ENCODE data around the gene INPP5D.
"Not testable (repeated sequence)": the region's sequence is repeated elsewhere in the genome, so short reads cannot be mapped to it uniquely, and the experiment has no call there.

Gene INPP5D

DNA sequence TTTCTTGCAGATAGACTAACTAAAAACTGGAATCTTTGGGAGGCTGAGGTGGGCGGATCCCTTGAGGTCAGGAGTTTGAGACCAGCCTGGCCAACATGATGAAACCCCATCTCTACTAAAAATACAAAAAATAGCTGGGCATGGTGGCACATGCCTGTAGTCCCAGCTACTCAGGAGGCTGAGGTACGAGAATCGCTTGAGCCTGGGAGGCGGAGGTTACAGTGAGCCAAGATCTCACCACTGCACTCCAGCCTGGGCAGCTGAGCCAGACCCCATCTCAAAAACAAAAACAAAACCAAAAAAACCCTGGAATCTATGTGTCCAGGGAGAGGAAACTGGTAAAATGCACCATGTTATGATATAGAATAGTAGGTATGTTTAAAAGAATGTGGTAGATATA lies 7.6 kb upstream of the INPP5D start:
- not testable (repeated sequence) for H3K9me3 Mint-ChIP-seq; H3K4me3 Mint-ChIP-seq; H3K27ac Mint-ChIP-seq; H3K27me3 Mint-ChIP-seq; ATAC-seq (replicated peaks); DNase-seq
- Mint-ChIP-seq H3K36me3 (ENCODE audit: insufficient read depth) (peaks cover 12% of the 10 kb centered on the region), H3K4me1 (ENCODE audit: low read depth in 2 of 2) (peaks cover 30 to 39% of the 10 kb centered on the region in 2 donors)

DNA sequence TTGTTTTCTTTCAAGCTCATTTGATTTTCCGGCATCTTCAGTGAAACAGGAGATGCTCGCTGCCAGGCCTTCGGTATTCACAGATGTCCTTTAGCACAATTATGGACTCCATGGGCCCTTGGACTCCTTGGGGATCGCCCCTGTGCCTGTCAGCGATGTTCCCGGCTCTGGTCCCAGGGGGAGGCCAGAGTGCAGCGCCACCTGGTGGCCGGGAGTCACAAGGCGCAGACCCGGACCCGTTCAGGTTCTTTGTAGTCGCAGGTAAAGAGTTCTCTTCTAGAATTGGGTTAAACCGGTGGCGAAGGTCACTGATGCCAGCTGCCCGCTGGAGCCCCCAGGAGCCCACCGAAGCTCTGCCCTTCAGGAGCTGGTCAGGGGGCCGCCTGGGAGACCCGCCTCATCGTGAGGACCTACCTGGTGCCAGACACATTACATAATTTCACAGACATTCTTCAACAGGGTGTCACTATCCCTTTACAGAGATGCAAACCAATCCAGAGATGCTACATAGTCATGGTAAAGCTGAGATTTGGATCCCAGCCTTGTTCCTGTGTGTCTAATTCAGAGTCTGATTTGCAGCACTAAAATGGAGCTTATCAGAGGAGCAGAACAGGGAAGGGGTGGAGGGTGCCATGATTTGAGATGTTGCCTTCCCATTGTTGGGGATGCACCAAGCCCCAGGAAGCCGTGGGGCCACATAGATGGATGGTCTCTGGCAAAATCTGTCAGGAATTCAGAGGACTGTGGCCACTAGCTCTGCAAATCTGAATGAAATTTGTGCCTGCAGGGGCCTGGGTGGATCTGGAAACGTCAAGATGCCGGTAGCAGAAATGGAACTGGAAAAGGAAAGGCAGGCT lies 6.0 kb upstream of the INPP5D start:
- Mint-ChIP-seq H3K9me3 (no peaks in the 10 kb centered on the region), H3K36me3 (ENCODE audit: insufficient read depth) (peaks cover 17% of the 10 kb centered on the region), H3K4me1 (ENCODE audit: low read depth in 2 of 2) (peaks cover 34 to 38% of the 10 kb centered on the region in 2 donors), H3K27me3 (no peaks in the 10 kb centered on the region), H3K4me3 (peak overlapping the region; percentile 23 to 43), H3K27ac (peak overlapping the region; percentile 49 to 68)
- peak; percentile 72 for ATAC-seq (replicated peaks)
- peak; percentile 66 to 68 (median 67) for DNase-seq

DNA sequence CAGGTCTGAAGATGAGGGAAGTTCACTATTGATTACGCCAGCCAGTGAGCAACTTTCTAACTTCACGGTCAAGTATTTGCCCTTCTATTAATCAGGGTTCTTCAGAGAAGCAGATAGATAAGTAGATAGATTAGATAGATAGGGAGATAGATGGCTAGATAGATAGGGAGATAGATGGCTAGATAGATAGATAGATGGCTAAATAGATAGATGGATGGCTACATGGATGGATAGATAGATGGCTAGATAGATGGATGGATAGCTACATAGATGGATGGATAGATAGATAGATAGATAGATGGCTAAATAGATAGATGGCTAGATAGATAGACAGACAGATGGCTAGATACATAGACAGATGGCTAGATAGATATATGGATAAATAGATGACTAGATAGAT lies 4.8 kb upstream of the INPP5D start:
- no peak overlapping the region for H3K4me3 Mint-ChIP-seq
- no peak for ATAC-seq (replicated peaks)
- peak overlapping the region in 1 of 2 donors; percentile 3 for H3K27ac Mint-ChIP-seq
- peaks cover 22% of the 10 kb centered on the region for H3K36me3 Mint-ChIP-seq (ENCODE audit: insufficient read depth)
- peaks cover 31 to 33% of the 10 kb centered on the region in 2 donors for H3K4me1 Mint-ChIP-seq (ENCODE audit: low read depth in 2 of 2)
- H3K27me3 Mint-ChIP-seq = no peaks in the 10 kb centered on the region
- DNase-seq = no peak
- no peaks in the 10 kb centered on the region for H3K9me3 Mint-ChIP-seq

DNA sequence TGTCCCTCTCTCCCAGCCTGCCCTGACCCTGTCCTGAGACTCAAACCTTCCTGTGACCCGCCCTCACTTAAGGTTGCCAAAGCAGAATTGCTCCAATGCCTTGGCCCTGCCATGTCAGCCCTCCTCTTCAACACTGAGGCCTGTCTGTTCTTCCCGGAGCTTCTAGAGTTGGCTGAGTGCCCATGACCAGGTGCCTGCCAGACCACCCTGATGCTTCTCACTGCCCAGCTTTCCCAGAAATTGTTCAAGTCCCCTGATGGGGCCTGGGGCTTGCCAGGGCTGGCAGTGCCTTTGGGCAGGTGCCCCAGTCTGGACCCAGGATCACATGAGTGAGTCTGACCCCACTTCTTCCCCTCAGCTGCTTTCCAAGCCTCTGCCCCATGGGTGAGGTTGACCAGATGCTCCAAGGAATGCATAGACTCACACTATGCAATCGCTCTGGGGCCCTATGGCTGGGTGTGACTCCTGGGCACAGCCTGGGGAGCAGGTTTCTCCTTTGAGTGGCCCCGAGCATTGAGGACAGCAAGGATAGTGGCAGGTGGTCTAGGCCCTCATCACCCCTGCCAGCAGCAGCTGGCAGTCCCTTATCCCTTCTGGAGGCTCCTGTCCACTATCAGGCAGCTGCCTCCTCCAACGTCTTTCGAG lies 3.1 kb upstream of the INPP5D start:
- H3K27ac Mint-ChIP-seq = peak overlapping the region in 1 of 2 donors; percentile 90
- no peaks in the 10 kb centered on the region for H3K9me3 Mint-ChIP-seq
- no peak for DNase-seq
- no peak for ATAC-seq (replicated peaks)
- no peak overlapping the region for H3K4me3 Mint-ChIP-seq
- H3K4me1 Mint-ChIP-seq (ENCODE audit: low read depth in 2 of 2) = peaks cover 34 to 36% of the 10 kb centered on the region in 2 donors
- H3K27me3 Mint-ChIP-seq = no peaks in the 10 kb centered on the region
- H3K36me3 Mint-ChIP-seq (ENCODE audit: insufficient read depth) = peaks cover 30% of the 10 kb centered on the region

DNA sequence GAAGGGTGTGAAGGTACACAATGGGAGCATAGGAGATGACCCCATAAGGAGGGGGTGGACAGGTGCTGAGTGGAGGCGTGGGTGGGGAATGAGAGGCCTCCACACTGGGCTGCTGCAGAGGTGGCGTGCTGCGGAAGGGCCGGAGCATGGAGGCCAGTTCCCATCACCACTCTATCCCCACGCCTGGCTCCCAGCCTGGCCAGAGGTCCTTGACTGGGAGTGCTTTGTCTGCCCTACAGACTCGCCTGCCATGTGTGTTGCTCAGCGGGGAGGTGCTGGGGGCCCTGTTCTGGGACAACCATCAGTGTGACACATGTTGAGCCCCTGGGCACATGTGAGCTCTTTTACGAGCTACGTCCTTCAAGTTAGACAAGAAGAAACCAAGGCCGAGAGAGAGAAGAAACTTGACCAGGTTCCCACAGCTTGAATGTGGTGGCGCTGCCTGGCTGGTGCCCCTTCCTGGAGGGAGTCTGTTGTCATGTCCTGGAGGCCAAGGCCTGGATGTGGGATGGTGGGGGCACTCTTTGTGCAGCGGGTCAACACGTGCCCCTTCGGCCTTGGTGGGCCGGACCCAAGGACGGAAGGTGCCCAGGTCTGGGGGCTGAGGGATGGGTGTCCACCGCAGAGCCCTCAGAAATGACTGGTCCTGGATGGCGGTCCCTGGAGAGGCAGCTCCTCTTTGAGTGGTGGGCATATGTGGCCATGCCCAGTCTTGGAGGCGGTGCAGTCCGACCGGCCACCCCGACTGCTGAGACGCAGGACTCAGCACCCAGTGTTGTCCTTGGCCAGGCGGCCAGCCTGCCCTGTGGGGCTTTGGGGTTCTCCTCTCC lies 1.2 kb upstream of the INPP5D start:
- DNase-seq = no peak
- Mint-ChIP-seq H3K27ac (peak overlapping the region; percentile 90 to 95), H3K9me3 (no peaks in the 10 kb centered on the region), H3K4me1 (ENCODE audit: low read depth in 2 of 2) (peaks cover 49% of the 10 kb centered on the region in 2 donors), H3K36me3 (ENCODE audit: insufficient read depth) (peaks cover 43% of the 10 kb centered on the region), H3K27me3 (no peaks in the 10 kb centered on the region), H3K4me3 (peak overlapping the region; percentile 59 to 99)
- ATAC-seq (replicated peaks) = no peak

DNA sequence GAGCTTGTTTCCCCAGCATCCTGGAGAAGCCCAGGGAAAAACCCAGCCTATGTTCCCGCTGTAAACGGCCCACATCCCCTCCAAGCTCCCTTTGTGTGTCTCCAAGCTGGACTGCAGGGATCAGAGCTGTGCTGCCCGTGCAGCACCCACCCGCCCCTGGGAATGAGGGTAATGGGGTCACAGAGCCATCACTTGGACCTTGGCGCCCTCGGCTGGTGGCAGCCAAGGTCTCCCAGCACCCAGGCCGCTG lies 670 bp upstream of the INPP5D start:
- H3K27me3 Mint-ChIP-seq = no peaks in the 10 kb centered on the region
- no peak for ATAC-seq (replicated peaks)
- peak overlapping the region; percentile 85 to 99 for H3K4me3 Mint-ChIP-seq
- H3K27ac Mint-ChIP-seq = peak overlapping the region; percentile 90 to 95
- no peaks in the 10 kb centered on the region for H3K9me3 Mint-ChIP-seq
- peaks cover 39% of the 10 kb centered on the region for H3K36me3 Mint-ChIP-seq (ENCODE audit: insufficient read depth)
- DNase-seq = no peak
- H3K4me1 Mint-ChIP-seq (ENCODE audit: low read depth in 2 of 2) = peaks cover 48 to 50% of the 10 kb centered on the region in 2 donors

DNA sequence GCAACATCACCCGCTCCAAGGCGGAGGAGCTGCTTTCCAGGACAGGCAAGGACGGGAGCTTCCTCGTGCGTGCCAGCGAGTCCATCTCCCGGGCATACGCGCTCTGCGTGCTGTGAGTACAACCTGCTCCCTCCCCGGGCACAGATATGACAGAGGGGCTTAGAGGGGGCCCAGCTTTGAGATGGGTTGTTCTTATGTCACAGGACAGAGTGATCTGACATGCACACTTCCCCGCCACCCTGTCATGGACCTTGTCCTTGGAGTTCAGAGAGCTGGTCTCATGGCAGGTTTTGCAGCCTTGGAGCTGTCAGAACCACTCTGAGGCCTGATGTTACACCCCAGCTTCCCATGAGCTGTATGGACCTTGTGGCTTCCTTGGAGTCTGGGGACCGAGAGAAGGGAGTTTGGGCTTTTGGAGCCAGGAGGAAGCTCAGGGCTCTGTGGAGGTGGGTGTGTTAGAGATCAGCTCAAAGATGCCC lies 398 bp downstream of the INPP5D start:
- Mint-ChIP-seq H3K9me3 (no peaks in the 10 kb centered on the region), H3K36me3 (ENCODE audit: insufficient read depth) (peaks cover 48% of the 10 kb centered on the region), H3K4me3 (peak overlapping the region; percentile 85 to 99), H3K27me3 (no peaks in the 10 kb centered on the region), H3K4me1 (ENCODE audit: low read depth in 2 of 2) (peaks cover 51 to 56% of the 10 kb centered on the region in 2 donors), H3K27ac (peak overlapping the region; percentile 90 to 95)
- DNase-seq = no peak
- peak; percentile 11 for ATAC-seq (replicated peaks)

DNA sequence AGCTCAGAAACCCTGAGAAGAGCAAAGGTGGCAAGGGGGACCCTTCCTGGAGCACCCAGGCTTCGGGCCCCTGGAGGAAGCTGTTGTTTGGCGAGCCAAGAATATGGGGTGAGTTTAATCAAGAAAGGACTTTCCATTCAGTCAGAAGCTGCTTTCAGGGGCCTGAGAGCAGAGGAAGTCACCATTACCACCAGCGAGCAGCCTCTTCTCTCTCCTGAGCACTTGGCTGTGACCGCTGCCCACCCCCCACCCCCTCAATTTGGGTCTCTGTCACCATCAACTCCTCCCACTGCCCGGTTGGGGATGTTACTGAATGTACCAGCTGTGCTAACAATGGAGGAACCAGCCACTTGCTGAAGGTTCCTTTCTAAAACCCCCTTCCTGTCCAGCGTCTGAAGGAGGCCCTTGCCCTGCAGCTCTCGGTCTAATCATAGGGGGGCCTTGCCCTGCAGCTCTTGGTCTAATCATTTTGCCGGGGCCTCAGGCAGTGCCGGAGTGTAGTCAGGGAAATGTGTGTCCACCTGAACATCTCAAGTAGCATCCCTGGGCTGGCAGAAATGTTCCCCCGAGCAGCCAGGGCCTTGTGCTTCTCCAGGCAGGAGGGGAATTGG lies 943 bp downstream of the INPP5D start:
- H3K27ac Mint-ChIP-seq = peak overlapping the region; percentile 90 to 95
- peak overlapping the region; percentile 85 to 99 for H3K4me3 Mint-ChIP-seq
- peaks cover 54 to 60% of the 10 kb centered on the region in 2 donors for H3K4me1 Mint-ChIP-seq (ENCODE audit: low read depth in 2 of 2)
- no peaks in the 10 kb centered on the region for H3K9me3 Mint-ChIP-seq
- DNase-seq (no peak), ATAC-seq (replicated peaks) (no peak)
- peaks cover 50% of the 10 kb centered on the region for H3K36me3 Mint-ChIP-seq (ENCODE audit: insufficient read depth)
- H3K27me3 Mint-ChIP-seq = no peaks in the 10 kb centered on the region

DNA sequence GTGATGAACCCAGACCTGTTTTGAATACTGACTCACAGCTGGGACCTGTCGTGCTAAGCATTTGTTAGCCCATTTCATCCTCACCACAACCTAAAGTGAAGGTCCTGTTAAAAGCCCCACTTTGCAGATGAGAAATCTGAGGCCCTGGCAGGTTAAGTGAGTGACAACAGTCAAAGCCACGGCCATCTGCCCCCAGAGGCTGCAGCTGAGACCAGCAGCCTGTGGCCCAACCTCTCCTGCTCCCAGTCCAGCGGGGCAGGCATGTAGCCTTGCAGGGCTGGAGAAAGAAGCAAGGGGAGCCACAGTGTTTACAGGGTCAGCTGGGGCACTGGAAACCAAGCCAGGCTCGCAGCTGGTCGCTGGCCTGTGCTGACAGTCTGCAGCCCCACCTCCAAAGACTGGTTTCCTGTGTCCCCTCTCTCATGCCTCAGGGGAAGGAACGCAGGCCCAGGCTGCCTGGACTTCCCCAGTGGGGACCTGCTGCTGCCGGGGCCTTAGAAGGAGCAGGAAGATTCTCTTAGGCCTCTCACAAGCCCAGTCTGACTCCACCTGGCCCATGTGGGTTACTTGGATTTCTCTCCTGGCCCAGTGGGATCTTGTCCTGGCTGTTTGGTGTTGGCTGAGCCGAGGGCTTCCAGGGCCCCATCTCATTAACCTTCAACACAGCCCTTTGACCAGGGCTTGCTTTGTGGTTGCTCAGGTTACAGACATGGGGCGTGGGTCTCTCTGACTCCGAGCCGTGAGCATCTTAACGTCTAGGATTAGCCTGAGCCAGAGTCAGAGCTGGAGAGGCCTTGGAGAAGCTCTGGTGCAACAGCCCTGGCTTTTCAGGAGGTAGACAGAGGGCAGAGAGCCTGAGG lies 1.7 kb downstream of the INPP5D start:
- ATAC-seq (replicated peaks) (peak; percentile 23), DNase-seq (no peak)
- peaks cover 60 to 65% of the 10 kb centered on the region in 2 donors for H3K4me1 Mint-ChIP-seq (ENCODE audit: low read depth in 2 of 2)
- H3K36me3 Mint-ChIP-seq (ENCODE audit: insufficient read depth) = peaks cover 58% of the 10 kb centered on the region
- H3K27me3 Mint-ChIP-seq = no peaks in the 10 kb centered on the region
- no peaks in the 10 kb centered on the region for H3K9me3 Mint-ChIP-seq
- H3K4me3 Mint-ChIP-seq = peak overlapping the region; percentile 85 to 99
- H3K27ac Mint-ChIP-seq = peak overlapping the region; percentile 90 to 95

DNA sequence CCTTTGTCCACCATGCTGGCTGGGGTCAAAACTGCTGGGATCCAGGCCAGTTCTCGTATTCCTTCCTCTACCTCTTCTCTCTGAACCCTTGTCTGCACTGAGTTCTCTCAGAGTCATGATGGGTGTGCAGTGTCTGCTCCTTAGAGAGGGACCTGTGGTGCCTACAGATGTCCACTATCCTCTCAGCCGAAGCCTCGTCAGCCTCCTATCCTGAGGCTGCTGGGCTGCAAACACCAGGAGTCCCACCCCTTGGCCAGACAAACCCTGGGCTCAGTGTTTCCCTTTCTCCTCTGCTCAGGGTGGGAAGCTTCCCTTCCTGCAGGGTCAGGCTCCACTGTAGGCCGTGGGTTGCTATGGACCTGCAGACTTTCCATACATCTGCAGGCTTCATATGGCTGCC lies 2.3 kb downstream of the INPP5D start:
- Mint-ChIP-seq H3K27ac (peak overlapping the region; percentile 90 to 95), H3K36me3 (ENCODE audit: insufficient read depth) (peaks cover 64% of the 10 kb centered on the region), H3K4me1 (ENCODE audit: low read depth in 2 of 2) (peaks cover 65% of the 10 kb centered on the region in 2 donors), H3K9me3 (no peaks in the 10 kb centered on the region), H3K4me3 (peak overlapping the region; percentile 85 to 99), H3K27me3 (no peaks in the 10 kb centered on the region)
- ATAC-seq (replicated peaks) (no peak), DNase-seq (no peak)

DNA sequence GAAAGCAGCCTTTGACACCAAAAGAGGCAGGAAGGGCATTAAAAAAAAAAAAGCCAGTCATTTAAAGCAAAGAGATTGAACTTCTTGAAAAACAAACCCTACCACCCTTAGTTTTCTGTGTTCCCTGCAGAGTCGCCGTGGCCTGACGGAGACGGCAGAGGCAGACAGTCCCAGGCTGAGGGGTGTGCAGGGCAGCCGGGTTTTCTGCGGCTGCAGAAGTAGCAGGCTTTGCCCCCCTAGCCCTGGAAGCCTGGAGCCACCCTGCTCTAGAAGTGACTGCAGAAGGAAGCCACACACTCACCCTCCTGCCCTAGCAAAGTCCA lies 2.8 kb downstream of the INPP5D start:
- Mint-ChIP-seq H3K27me3 (no peaks in the 10 kb centered on the region), H3K27ac (peak overlapping the region; percentile 90 to 95), H3K4me3 (peak overlapping the region; percentile 85 to 99), H3K36me3 (ENCODE audit: insufficient read depth) (peaks cover 67% of the 10 kb centered on the region), H3K9me3 (no peaks in the 10 kb centered on the region), H3K4me1 (ENCODE audit: low read depth in 2 of 2) (peaks cover 66 to 68% of the 10 kb centered on the region in 2 donors)
- no peak for DNase-seq
- no peak for ATAC-seq (replicated peaks)

DNA sequence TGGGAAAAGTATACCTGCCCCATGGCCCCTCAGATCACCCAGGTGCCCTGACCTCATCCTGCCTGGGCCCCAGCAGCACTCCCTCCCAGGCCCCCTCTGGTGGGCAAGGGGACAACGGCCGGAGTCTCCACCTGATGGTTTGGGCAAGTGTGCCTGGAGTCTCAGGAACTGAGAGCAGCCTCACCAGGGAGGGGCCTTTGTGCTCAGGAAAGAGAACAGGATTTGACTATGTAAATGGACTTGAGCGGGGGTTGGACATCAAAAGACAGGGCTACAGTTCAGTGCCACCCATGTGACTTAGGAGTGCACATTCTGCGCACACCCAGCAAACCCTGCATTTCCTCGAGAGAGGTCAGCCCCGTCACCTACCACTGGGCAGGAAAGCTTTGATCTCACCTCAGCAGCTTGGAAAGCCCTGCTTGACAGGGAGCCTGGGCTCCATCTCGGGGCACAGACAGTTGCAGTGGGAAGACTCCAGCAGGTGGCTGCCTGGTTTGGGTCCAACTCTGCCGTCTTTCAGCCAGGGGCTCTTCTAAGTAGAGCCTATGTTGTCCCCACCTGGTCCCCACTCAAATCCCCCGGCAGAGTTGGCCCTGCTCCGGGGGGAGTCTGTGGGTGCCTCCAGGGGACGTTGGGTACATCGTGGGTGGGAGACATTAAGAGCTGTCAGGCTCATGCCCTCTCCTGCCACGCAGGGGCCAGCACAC lies 3.3 kb downstream of the INPP5D start:
- Mint-ChIP-seq H3K4me1 (ENCODE audit: low read depth in 2 of 2) (peaks cover 65 to 69% of the 10 kb centered on the region in 2 donors), H3K4me3 (peak overlapping the region; percentile 85 to 99), H3K36me3 (ENCODE audit: insufficient read depth) (peaks cover 69% of the 10 kb centered on the region), H3K27me3 (no peaks in the 10 kb centered on the region), H3K27ac (peak overlapping the region; percentile 90 to 95), H3K9me3 (no peaks in the 10 kb centered on the region)
- peak; percentile 37 for ATAC-seq (replicated peaks)
- DNase-seq = no peak
